Skeletal muscle satellite cell (primary cell): ENCODE measurements around the gene RIPK1.
"Not testable (repeated sequence)": the region's sequence is repeated elsewhere in the genome, so short reads cannot be mapped to it uniquely, and the experiment has no call there.

Source experiments
- H3K27me3 ChIP-seq: 2 replicates; pipeline ENCODE4 v1.7.0; 2013; ENCODE audit warnings: low read length; ENCODE audit not compliant: control insufficient read depth, insufficient read depth
- H3K36me3 ChIP-seq: 2 replicates; pipeline ENCODE4 v1.7.0; 2013; ENCODE audit warnings: mild to moderate bottlenecking, control low read depth, low read length; ENCODE audit not compliant: insufficient read depth
- H3K4me1 ChIP-seq: 2 replicates; pipeline ENCODE4 v1.7.0; 2013; ENCODE audit warnings: low read length; ENCODE audit not compliant: control insufficient read depth, insufficient read depth
- H3K4me2 ChIP-seq: 2 replicates; pipeline ENCODE4 v1.7.0; 2013; ENCODE audit warnings: mild to moderate bottlenecking, low read length
- H3K4me3 ChIP-seq: 2 replicates; pipeline ENCODE4 v1.7.0; 2013; ENCODE audit warnings: low read length
- H3K9ac ChIP-seq: 2 replicates; pipeline ENCODE4 v1.7.0; 2013; ENCODE audit warnings: mild to moderate bottlenecking, low read depth, low read length, moderate library complexity
- H3K9me3 ChIP-seq: replicated peaks from 2 replicates; pipeline ENCODE4 v1.7.0; 2013; ENCODE audit warnings: mild to moderate bottlenecking, control low read depth, low read length

Gene RIPK1

GRCh38 chr6:3032986-3033385, 35.3 kb upstream of the RIPK1 start:
- Histone ChIP-seq H3K9ac (no peak overlapping the region), H3K4me1 (no peaks in the 10 kb centered on the region), H3K9me3 (no peaks in the 10 kb centered on the region), H3K36me3 (no peaks in the 10 kb centered on the region), H3K4me3 (no peak overlapping the region), H3K27me3 (peaks cover 15% of the 10 kb centered on the region), H3K4me2 (no peak overlapping the region)

DNA sequence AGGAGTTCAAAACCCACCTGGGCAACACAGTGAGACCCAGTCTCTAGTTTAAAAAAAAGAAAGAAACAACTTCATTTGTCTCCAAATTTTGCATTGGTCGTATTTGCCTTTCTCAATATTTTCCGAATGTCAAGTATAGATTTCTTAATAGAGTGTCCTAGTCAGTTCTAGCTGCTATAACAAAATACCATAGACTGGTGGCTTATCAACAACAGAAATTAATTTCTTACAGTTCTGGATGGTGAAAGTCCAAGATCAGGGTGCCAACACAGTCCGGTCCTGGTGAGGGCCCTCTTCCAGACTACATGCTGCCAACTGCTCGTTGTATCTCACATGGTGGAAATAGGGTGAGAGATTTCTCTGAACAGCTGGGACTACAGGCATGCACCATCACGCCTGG, 34.6 kb upstream of the RIPK1 start:
- Histone ChIP-seq H3K9me3 (no peaks in the 10 kb centered on the region), H3K4me3 (no peak overlapping the region)

DNA sequence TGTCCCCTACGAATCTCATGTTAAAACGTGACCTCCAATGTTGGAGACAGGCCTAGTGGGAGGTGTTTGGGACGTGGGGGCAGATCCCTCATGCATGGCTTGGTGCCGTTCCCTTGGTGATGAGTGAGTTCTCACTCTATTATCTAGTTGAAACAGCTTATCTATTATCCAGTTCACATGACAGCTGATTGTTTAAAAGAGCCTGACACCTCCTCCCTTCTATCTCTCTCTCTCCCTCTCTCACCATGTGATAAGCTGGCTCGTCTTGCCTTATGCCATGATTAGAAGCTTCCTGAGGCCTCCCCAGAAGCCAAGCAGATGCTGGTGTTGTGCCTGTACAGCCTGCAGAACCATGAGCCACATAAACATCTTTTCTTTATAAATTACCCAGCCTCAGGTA, 32.9 kb upstream of the RIPK1 start:
- Histone ChIP-seq H3K9ac (no peak overlapping the region), H3K4me1 (no peaks in the 10 kb centered on the region), H3K36me3 (no peaks in the 10 kb centered on the region), H3K4me2 (no peak overlapping the region), H3K27me3 (peaks cover 19% of the 10 kb centered on the region), H3K9me3 (no peaks in the 10 kb centered on the region), H3K4me3 (no peak overlapping the region)

More for the DNA sequence above, 34.6 kb upstream of the RIPK1 start:
- Histone ChIP-seq H3K4me1 (no peaks in the 10 kb centered on the region), H3K27me3 (peaks cover 19% of the 10 kb centered on the region), H3K4me2 (no peak overlapping the region), H3K36me3 (no peaks in the 10 kb centered on the region), H3K9ac (no peak overlapping the region)

DNA sequence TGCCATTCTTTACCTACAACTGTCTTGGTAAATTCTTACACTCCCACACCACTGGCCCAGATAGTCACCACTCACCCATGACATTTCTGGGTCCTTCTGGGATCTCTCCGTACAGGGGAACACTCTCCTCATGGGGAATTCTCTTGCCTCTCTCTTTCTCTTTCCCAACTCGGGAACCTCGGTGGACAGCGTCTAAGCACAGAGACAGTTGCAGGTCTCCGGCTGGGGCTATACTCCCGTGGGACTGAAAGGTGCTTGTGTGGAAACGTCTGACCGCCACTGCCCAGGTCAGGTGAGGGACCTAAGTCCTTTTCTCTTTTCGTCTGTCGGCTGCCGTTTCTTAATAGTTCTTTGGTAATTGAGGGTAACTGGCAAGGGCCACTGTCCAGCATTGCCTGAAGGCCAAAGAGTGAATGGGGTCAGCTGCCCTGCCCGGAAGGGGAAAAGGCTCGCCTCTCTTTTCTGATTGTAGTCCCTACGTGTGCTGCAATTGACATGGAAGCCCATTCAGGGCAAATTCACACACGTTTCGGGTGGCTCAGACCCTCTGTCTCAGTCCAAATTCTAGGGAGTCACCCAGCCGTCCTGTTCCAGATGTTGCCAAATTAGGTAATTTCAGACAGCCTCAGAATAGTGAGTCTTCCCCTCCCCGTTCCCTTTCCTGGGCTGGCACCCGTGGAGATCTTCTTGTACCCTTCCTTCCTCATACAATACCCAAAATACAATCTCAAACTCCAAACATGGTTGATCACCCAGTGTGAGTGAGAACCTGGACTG, 31.2 kb upstream of the RIPK1 start:
- no peaks in the 10 kb centered on the region for H3K36me3 ChIP-seq
- no peaks in the 10 kb centered on the region for H3K4me1 ChIP-seq
- H3K4me3 ChIP-seq: no peak overlapping the region
- no peaks in the 10 kb centered on the region for H3K9me3 ChIP-seq
- H3K4me2 ChIP-seq: no peak overlapping the region
- peaks cover 19% of the 10 kb centered on the region for H3K27me3 ChIP-seq
- H3K9ac ChIP-seq: no peak overlapping the region

- Histone ChIP-seq H3K36me3 (no peaks in the 10 kb centered on the region), H3K27me3 (peaks cover 19% of the 10 kb centered on the region), H3K4me3 (no peak overlapping the region), H3K9me3 (no peaks in the 10 kb centered on the region), H3K4me2 (no peak overlapping the region), H3K9ac (no peak overlapping the region), H3K4me1 (no peaks in the 10 kb centered on the region)
Observed at GRCh38 chr6:3037638-3038365, 30.5 kb upstream of the RIPK1 start.

DNA sequence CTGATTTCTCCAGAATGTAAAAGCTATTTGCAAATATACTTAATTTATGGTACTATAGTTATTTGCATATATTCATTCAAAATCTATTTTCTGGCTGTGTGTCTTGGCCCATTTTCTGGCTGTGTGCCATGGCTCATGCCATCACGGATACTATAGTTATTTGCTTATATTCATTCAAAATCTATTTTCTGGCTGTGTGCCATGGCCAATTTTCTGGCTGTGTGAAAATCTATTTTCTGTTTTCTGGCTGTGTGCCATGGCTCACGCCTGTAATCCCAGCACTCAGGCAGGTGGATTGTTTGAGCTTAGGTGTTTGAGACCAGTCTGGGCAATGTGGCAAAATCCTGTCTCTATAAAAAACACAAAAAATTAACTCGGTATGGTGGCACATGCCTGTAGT, 28.9 kb upstream of the RIPK1 start:
- Histone ChIP-seq H3K27me3 (peaks cover 16% of the 10 kb centered on the region), H3K36me3 (no peaks in the 10 kb centered on the region), H3K4me1 (no peaks in the 10 kb centered on the region), H3K9ac (no peak overlapping the region), H3K4me2 (no peak overlapping the region), H3K4me3 (no peak overlapping the region), H3K9me3 (no peaks in the 10 kb centered on the region)

DNA sequence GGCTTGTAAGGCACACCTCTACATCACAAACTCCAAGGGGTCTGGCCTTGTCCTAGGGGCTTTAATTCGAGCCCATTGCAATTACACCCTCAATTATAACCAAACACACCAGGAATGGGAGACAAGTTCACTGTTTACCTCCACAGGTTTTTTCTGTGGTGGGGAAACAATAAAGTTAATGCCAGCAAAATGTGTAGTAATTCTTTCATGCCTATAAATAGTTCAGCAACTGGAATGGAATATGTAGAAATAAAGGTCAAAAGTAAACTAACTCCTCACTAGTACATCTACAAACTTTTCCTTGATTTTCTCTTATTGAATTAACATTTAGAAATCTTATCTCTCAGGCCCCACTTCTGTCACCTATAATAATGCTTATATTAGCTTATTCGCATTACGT, 27.1 kb upstream of the RIPK1 start:
- H3K27me3 ChIP-seq: peaks cover 24% of the 10 kb centered on the region
- no peaks in the 10 kb centered on the region for H3K4me1 ChIP-seq
- no peak overlapping the region for H3K9ac ChIP-seq
- no peak overlapping the region for H3K4me2 ChIP-seq
- H3K36me3 ChIP-seq: no peaks in the 10 kb centered on the region
- no peaks in the 10 kb centered on the region for H3K9me3 ChIP-seq
- H3K4me3 ChIP-seq: no peak overlapping the region

GRCh38 chr6:3041606-3042005, 26.7 kb upstream of the RIPK1 start:
- Histone ChIP-seq H3K4me1 (no peaks in the 10 kb centered on the region), H3K27me3 (peaks cover 24% of the 10 kb centered on the region), H3K9ac (no peak overlapping the region), H3K4me3 (no peak overlapping the region), H3K4me2 (no peak overlapping the region), H3K9me3 (no peaks in the 10 kb centered on the region), H3K36me3 (no peaks in the 10 kb centered on the region)

GRCh38 chr6:3045369-3045768, 22.9 kb upstream of the RIPK1 start:
- Histone ChIP-seq H3K4me1 (no peaks in the 10 kb centered on the region), H3K4me2 (no peak overlapping the region), H3K36me3 (no peaks in the 10 kb centered on the region), H3K27me3 (peaks cover 31% of the 10 kb centered on the region), H3K4me3 (no peak overlapping the region), H3K9me3 (no peaks in the 10 kb centered on the region), H3K9ac (no peak overlapping the region)

DNA sequence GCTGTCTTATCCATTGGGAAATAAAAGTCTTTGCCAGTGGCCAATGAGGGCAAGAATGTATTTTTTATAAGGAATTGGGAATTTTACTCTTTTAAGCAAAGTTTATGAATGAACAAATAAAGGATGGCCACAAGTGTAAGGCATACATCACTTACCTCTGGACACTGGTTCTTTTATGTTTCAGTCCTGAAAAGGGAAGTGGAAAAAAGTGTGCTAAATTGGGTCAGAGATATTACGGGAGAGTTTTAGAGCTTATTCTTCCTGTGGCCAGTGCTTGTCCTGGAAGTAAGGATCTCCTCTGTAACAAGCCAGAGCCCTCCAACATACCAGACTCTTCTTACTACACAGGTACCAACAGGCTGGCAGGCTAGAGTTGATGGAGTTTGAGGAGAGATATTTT, 22.5 kb upstream of the RIPK1 start:
- Histone ChIP-seq H3K9ac (no peak overlapping the region), H3K4me1 (no peaks in the 10 kb centered on the region), H3K36me3 (no peaks in the 10 kb centered on the region), H3K27me3 (peaks cover 31% of the 10 kb centered on the region), H3K4me2 (no peak overlapping the region), H3K9me3 (no peaks in the 10 kb centered on the region), H3K4me3 (no peak overlapping the region)

- H3K4me2 ChIP-seq: no peak overlapping the region
Observed at GRCh38 chr6:3046295-3046694, 22.0 kb upstream of the RIPK1 start.

GRCh38 chr6:3048009-3048408, 20.3 kb upstream of the RIPK1 start:
- not testable (repeated sequence) for H3K4me1 ChIP-seq, H3K36me3 ChIP-seq, H3K4me3 ChIP-seq, H3K9me3 ChIP-seq, H3K4me2 ChIP-seq, H3K9ac ChIP-seq
- peaks cover 31% of the 10 kb centered on the region for H3K27me3 ChIP-seq

More at GRCh38 chr6:3046295-3046694, 22.0 kb upstream of the RIPK1 start:
- H3K36me3 ChIP-seq: no peaks in the 10 kb centered on the region
- no peak overlapping the region for H3K4me3 ChIP-seq
- no peak overlapping the region for H3K9ac ChIP-seq
- H3K9me3 ChIP-seq: no peaks in the 10 kb centered on the region
- no peaks in the 10 kb centered on the region for H3K4me1 ChIP-seq
- peaks cover 31% of the 10 kb centered on the region for H3K27me3 ChIP-seq
